EL (cell line): ENCODE results near the gene ABL1.

Source experiments
- DNase-seq: peaks from one replicate; pipeline ENCODE4 v3.0.0-alpha.2; 2016

Gene ABL1

DNA sequence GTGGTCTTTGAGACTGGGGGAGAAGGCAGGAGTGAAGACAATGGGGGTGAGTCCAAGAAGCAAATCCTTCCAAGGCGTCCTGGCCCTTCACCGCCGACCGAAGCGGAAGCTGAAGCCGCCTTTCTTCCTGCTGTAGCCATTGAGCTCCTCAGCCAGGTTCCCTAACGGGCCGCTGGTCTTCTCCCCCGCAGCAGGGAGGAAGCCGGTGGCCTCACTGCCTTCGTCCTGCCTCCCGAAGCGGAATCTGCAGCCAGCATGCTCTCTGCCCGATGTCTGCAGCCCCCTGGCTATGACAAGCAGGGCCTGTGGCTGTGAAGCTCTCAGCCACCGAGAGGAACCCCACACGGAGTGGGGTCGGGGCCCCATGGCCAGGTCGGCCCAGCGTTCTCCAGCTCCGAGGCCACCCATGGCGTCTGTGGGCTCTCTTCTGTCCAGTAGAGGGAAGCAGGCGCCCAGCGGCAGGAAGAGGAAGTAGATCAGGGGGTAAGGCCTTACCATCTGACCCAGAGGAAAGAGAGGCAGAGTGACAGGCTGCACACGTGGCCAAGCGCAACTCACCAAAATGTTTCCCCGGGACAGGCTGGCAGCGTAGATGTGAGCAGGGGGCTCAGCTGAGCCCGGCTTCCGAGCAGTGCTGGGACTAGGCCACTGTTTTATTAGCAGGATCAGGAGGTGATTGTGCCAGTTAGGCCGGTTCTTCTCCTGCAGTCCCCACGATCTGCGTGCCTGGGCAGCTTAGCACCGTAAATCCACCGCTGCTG lies 58.5 kb downstream of the ABL1 start:
- DNase-seq: no peak

GRCh38 chr9:130894546-130894945 lies 59.5 kb downstream of the ABL1 start:
- no peak for DNase-seq

GRCh38 chr9:130895038-130895437 lies 60.0 kb downstream of the ABL1 start:
- DNase-seq: no peak

- no peak for DNase-seq
These were observed 60.6 kb downstream of the ABL1 start for GRCh38 chr9:130895481-130896232.

GRCh38 chr9:130896233-130897014 lies 61.4 kb downstream of the ABL1 start, which contains the start of gene QRFP:
Gene QRFP (minus strand): TSS chr9:130896812. CDS start chr9:130893838, 2,974 bp downstream.
- no peak for DNase-seq

DNA sequence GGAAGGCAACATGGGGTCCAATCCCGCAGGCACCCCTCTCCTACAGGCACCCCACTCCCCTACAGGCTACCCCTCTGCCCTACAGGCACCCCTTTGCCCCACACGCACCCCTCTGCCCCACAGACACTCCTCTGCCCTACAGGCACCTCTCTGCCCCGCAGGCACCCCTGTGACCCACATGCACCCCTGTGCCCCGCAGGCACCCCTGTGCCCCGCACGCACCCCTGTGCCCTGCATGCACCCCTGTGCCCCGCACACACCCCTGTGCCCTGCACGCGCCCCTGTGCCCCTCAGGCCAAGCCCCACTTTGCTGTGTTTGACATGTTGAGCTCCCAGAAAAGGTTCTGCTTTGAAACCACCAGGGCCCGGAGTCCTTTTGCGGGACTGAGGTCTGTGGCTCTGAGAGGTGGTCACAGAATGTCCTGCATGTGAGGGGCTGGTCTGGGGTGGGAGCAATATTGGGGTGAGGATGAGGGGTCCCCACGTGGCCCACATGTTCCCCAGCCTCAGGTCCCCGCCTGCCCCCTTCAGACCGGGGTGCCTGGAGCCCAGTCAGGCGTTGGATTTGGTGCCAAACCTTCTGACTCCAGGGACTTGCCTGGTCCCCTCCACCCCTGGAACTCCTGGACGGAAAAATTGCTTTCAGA lies 62.2 kb downstream of the ABL1 start:
- no peak for DNase-seq

DNA sequence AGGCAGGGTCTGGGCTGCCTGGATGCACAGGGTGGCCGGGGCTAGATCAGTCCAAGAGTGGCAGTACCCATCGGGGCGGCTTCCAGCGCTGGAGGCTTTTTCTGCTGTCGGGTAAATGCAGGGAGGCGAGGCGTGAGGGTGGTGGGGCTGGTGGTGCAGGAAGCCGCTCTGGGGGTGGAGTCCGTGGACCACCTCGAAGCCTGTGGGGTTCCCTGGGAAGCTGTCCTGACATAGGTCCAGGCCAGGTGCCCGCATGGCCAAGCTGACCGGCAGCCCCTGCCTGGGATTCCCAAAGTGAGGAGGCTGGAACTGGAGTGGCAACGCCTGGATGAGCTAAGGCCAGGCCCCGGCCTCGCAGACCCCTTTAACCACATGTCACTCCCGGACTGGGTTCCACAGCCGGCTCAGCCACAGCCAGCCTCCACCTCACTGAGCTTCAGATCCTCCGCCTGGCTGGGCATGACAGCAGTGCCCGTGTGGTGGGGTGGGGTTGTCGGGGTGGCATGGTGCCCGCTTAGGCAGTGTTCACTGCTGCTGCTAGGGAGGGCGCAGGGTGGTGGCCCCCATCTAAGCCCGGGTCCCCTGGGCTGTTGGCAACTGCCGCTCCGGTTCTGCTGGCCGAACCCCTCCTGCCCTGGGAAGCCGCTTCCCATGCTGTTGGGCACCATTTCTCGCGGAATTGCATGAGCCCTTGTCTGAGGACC lies 62.9 kb downstream of the ABL1 start:
- DNase-seq: no peak

GRCh38 chr9:130898552-130898852 lies 63.4 kb downstream of the ABL1 start:
- no peak for DNase-seq

GRCh38 chr9:130899051-130899748 lies 64.1 kb downstream of the ABL1 start:
- no peak for DNase-seq

DNA sequence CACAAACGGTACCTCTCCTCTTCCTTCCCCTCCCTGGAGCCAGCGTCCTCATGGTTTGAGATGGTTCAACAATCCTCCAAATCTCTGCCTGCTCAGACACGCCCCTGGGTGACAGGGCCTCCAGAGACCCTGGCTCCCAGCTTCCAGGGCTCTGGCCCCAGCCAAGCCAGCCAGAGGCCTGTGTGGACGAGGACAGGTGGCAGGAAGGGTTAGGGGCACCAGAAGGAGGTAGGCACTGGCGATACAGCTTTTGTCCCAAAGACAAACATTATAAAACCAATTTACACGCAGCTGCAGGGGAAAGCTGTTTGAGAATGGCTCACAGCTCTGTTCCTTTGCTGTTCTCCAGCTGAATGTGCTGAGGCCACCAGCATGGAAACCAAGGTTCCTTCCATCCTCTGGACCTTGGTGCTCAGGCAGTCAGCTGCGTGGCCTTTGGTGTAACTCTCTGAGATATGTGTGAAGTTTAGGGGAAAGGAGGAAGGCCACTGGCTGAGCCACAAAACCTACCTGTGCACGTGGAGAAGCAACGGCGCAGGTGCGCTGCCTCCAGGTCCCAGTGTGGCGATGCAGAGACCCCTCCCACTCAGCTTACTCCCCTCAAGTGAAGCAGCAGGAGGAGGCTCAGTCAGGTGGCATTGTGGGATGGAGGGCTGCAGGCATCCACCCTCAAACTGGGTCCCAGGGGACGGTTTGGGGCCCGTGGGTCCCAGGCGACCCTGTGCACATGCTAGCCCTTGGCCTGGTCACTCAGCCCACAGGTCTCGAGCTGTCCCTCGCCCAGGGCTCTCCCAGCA lies 65.8 kb downstream of the ABL1 start:
- no peak for DNase-seq

GRCh38 chr9:130901498-130902203 lies 66.6 kb downstream of the ABL1 start:
- peak; percentile 22 for DNase-seq

DNA sequence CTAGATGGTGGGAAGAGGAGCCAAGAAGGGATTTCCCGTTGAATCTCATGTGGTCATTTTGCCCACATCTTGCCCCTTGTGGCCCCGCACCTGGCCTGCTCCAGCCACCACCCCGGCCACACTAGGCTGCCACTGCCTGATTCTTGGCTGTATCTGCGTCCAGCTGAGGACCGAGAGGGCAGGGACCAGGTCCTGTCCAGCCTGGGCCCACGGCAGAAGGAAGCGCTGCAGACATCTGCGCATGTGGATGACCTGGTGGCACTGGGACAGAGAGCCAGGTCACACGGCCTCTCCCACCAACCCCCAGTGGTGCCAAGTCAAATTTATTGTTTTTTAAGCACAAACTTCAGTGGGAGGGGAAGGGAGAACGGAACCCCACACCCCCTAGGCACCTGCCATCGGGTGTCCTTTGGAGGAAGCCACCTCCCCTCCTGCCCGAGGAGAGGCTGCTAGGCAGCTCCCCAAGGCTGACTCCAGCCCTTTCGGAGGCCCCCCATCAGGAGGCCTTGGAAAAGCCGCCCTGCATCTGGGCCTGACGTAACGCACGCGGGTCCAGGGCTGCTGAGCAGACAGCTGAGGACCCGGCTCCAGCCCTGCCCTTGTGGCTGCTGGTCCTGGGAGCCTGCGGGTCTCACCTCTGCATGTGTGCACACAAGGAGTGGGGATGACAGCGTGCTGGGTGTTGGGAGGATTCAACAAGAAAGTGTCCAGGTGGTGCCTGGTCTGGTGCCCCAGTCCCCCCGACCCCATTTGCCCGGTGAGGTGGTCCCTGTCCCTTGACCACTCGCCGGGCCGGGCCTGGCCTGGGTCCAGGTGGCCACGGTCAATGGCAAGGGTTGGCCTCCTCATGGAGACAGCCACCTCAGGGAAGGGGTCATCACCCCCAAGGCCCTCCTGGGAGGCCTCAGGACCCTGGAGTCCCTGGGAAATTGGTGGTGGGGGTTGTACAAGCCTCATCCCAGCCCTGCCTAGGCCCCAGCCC lies 67.4 kb downstream of the ABL1 start:
- no peak for DNase-seq

GRCh38 chr9:130903194-130904069 lies 68.4 kb downstream of the ABL1 start:
- no peak for DNase-seq

GRCh38 chr9:130904070-130905044 lies 69.3 kb downstream of the ABL1 start:
- no peak for DNase-seq

DNA sequence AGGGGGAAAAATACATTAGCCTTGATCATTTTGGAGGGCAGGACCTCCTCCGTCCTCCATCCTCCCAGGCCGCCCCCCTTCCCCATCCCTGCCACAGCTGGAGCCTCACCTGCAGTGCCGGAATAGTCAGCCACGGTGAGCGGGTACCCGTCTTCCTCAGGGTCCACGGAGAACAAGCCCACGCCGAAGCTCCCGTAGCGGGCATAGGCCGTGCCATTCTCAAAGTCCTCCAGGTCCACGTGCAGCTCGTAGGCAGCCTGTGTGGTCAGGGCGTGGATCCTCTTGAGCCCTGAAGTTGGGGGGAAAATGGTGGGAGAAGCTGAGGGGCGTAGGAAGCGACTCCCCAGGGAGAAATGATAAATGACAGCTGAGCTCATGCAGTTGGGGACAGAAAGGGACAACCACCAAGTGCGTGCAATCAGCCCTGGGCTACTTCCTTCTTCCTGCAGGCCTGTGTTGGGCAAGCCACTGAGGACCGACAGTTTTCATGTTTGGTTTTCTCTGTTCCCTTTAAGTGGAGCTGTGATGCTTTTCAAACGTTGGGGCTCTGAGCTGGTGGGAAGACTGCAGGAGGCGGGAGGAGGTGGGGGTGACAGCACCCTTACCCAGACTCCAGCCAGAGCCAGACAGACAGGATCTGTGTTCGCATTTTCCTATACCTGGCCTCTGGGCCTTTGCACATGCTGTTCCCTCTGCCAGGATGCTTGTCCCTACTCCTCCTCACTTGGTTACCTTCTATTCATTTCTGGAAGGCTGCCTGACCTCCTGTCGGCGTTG lies 70.3 kb downstream of the ABL1 start:
- DNase-seq: no peak
